HEK293T (cell line): ENCODE data around the gene MICAL2.

ENCODE experiments used
- CTCF ChIA-PET: fragments of 350-600 bp; formaldehyde crosslinking; extraction: SDS; loops from one replicate; lab custom pipeline; 2021; ENCODE audit warnings: antibody characterized with exemption, inconsistent platforms; lab: Yijun Ruan, JAX
- POLR2A ChIA-PET: fragments of 350-600 bp; formaldehyde crosslinking; extraction: SDS; loops from one replicate; lab custom pipeline; 2020; ENCODE audit warnings: antibody characterized with exemption, inconsistent platforms; lab: Yijun Ruan, JAX
- DNase-seq: peaks from one replicate; pipeline ENCODE4 v3.0.0; 2012; ENCODE audit warnings: mixed read lengths; ENCODE audit errors: extremely low spot score
- ARNT ChIP-seq: fragments of 450-650 bp; IDR thresholded peaks from 2 replicates; pipeline ENCODE4 v1.6.1; 2017; ENCODE audit warnings: mild to moderate bottlenecking
- BHLHE40 ChIP-seq: fragments of 450-650 bp; IDR thresholded peaks from 2 replicates; pipeline ENCODE4 v1.6.1; 2016; ENCODE audit warnings: mild to moderate bottlenecking, moderate library complexity, borderline replicate concordance
- CTBP1 ChIP-seq: fragments of 450-650 bp; IDR thresholded peaks from 2 replicates; pipeline ENCODE4 v1.6.1; 2016; ENCODE audit warnings: borderline replicate concordance
- ELF4 ChIP-seq: fragments of 450-650 bp; IDR thresholded peaks from 2 replicates; pipeline ENCODE4 v1.6.1; 2017; ENCODE audit warnings: antibody characterized with exemption
- FOXA1 ChIP-seq: fragments of 450-650 bp; IDR thresholded peaks from 2 replicates; pipeline ENCODE4 v1.6.1; 2016; ENCODE audit warnings: mild to moderate bottlenecking
- FOXK2 ChIP-seq: fragments of 450-650 bp; IDR thresholded peaks from 2 replicates; pipeline ENCODE4 v1.6.1; 2016; ENCODE audit warnings: mild to moderate bottlenecking
- FOXM1 ChIP-seq: fragments of 450-650 bp; IDR thresholded peaks from 2 replicates; pipeline ENCODE4 v1.6.1; 2017; ENCODE audit warnings: mild to moderate bottlenecking, borderline replicate concordance
- HDGF ChIP-seq: fragments of 450-650 bp; IDR thresholded peaks from 2 replicates; pipeline ENCODE4 v1.6.1; 2017; ENCODE audit warnings: antibody characterized with exemption, borderline replicate concordance
- L3MBTL2 ChIP-seq: fragments of 450-650 bp; conservative IDR thresholded peaks from 2 replicates; pipeline ENCODE4 v1.6.1; 2016; ENCODE audit warnings: mild to moderate bottlenecking
- LEF1 ChIP-seq: fragments of 450-650 bp; IDR thresholded peaks from 2 replicates; pipeline ENCODE4 v1.6.1; 2017; ENCODE audit warnings: mild to moderate bottlenecking, borderline replicate concordance
- NFRKB ChIP-seq: fragments of 450-650 bp; IDR thresholded peaks from 2 replicates; pipeline ENCODE4 v1.6.1; 2016; ENCODE audit warnings: mild to moderate bottlenecking, moderate library complexity
- SP1 ChIP-seq: fragments of 450-650 bp; IDR thresholded peaks from 2 replicates; pipeline ENCODE4 v1.6.1; 2017
- SUZ12 ChIP-seq: fragments of 450-650 bp; IDR thresholded peaks from 2 replicates; pipeline ENCODE4 v1.6.1; 2016; ENCODE audit warnings: mild to moderate bottlenecking
- TARDBP ChIP-seq: fragments of 450-650 bp; IDR thresholded peaks from 2 replicates; pipeline ENCODE4 v1.6.1; 2016
- ZNF384 ChIP-seq: fragments of 450-650 bp; IDR thresholded peaks from 2 replicates; pipeline ENCODE4 v1.6.1; 2016
- TF ChIP-seq, protein P1 (sequence below): fragments of 450-650 bp; IDR thresholded peaks from 2 replicates; pipeline ENCODE4 v1.6.1; 2016

MICAL2 gene

DNA sequence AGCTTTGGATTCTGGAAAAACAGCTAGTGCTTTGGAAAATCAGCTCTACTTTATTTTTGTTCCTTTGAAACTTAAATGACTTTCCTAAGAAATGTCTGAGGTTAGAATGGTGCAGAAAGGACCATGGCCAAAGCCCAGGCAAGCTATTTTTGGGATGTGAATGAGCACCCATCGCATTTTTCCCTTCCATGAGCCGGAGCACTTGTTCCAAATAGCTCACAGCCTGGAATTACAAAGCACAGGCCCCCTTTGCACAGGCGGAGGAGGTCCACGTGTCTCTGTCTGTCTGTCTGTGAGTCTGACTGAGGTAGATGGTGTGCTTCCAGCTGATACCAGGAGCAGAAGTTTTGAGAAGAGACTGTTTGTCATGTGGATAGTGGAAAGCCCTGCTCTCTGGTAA, 50.7 kb downstream of the MICAL2 start:
- ChIA-PET CTCF (interaction anchor here (0.6 kb wide), 1 partner anchor 135 kb away, joined by 3 read pairs; no protein-coding TSS in a partner anchor), POLR2A (no interaction called here)
- DNase-seq: no peak
- TF ChIP-seq ZNF384: no peak
- TF ChIP-seq LEF1: no peak
- no peak for TF ChIP-seq ARNT
- TF ChIP-seq FOXM1: no peak
- no peak for TF ChIP-seq TARDBP
- TF ChIP-seq, protein P1, sequence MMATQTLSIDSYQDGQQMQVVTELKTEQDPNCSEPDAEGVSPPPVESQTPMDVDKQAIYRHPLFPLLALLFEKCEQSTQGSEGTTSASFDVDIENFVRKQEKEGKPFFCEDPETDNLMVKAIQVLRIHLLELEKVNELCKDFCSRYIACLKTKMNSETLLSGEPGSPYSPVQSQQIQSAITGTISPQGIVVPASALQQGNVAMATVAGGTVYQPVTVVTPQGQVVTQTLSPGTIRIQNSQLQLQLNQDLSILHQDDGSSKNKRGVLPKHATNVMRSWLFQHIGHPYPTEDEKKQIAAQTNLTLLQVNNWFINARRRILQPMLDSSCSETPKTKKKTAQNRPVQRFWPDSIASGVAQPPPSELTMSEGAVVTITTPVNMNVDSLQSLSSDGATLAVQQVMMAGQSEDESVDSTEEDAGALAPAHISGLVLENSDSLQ: no peak
- TF ChIP-seq SUZ12: no peak
- TF ChIP-seq ELF4: no peak
- no peak for TF ChIP-seq BHLHE40
- TF ChIP-seq FOXK2: no peak
- TF ChIP-seq SP1: no peak
- no peak for TF ChIP-seq NFRKB
- TF ChIP-seq HDGF: no peak
- no peak for TF ChIP-seq FOXA1

DNA sequence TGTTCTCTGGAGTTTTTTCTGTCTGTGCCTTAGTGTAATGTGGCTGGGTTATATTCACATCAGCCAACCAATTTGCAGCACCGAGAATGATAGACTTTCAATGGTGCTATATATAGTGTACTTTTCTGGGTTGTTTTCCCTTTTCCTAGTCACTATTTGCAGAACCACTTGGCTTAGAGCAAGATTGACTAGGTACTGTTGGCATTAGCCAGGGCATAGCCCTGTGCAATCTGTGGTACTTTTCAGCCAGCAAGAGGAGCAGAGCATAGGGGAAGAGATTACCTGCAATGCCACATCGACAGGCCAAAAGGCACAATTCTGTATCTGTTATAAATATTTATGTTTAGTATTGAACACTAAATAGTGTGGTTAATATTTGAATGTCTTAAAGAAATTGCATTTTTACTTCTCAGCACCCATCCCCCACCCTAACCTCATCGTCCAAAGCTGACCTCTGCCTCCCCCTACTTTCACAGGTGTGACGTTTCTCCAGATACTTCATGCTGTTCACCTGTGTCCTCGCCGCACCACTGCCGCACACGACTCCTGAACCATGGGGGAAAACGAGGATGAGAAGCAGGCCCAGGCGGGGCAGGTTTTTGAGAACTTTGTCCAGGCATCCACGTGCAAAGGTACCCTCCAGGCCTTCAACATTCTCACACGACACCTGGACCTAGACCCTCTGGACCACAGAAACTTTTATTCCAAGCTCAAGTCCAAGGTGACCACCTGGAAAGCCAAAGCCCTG, 51.4 kb downstream of the MICAL2 start:
- TF ChIP-seq FOXK2 (no peak), SUZ12 (no peak), ELF4 (no peak), LEF1 (no peak), ZNF384 (no peak), HDGF (no peak), SP1 (no peak), NFRKB (no peak), CTBP1 (no peak), FOXM1 (no peak), BHLHE40 (no peak), L3MBTL2 (no peak)
- ChIA-PET CTCF (no interaction called here), POLR2A (no interaction called here)
- DNase-seq: no peak

DNA sequence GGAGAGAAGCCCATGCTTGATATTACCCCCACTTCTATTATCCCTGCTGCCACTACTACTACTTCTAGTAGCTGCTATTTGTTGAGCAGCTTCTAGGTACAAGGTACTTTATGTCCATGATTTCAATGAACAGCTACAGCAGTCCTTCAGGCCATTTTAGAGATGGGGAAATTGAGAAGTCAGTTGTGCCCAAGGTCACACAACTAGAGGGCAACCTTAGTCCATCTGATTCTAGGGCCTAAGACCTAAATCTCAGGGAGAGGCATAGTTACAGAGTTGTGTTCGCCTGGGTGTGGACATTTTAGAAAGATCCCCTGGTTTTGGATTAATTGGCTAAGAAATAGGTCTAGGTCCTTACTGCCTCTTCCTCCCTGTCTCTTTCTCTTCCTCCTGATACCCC, 52.3 kb downstream of the MICAL2 start:
- no peak for DNase-seq
- ChIA-PET POLR2A (no interaction called here), CTCF (no interaction called here)
- TF ChIP-seq L3MBTL2: no peak
- TF ChIP-seq CTBP1: no peak
- TF ChIP-seq SUZ12: no peak
- no peak for TF ChIP-seq ARNT
- TF ChIP-seq TARDBP: no peak
- TF ChIP-seq NFRKB: no peak
- TF ChIP-seq FOXA1: no peak
- TF ChIP-seq FOXM1: no peak
- no peak for TF ChIP-seq SP1
- TF ChIP-seq ELF4: no peak
- TF ChIP-seq ZNF384: no peak
- TF ChIP-seq HDGF: no peak
- TF ChIP-seq, protein P1: no peak
- no peak for TF ChIP-seq FOXK2
- no peak for TF ChIP-seq LEF1
- TF ChIP-seq BHLHE40: no peak

DNA sequence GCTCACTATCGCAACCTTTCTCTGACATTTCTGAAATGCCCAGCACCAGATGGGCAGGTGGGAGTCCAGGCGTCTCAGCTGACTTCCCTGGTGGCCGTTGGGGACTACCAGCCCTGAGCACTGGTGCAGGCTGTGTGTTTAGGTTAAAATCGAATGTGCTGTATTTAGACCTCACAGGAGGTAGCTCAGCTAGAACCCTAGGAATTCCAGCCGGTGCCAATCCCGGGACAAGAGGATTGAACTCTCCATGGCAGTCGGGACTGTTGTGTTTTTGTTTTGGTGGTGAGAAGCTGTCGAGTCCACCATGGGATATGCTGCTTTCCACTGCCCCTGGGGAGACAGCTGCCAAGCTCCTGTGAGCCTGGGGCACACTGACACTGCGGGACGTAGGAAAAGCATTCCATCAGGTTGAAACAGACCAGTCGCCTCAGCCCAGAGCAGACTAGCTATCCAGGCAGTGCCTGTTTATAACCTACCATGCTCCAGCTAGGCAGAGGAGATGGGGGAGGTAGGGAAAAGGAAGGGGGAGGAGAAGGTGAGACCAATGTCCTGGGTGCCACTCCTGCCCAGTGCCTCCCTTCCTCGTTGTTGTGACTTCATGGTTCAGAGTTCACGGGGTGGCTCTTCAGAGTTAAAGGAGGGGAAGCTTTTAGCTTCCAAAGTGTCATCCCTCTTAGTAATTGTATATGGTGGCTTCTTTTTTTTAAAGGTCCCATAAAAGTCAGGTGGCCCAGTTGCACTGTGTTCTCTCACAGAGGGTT, 53.0 kb downstream of the MICAL2 start:
- no peak for TF ChIP-seq HDGF
- TF ChIP-seq TARDBP: no peak
- TF ChIP-seq LEF1: no peak
- TF ChIP-seq, protein P1: no peak
- TF ChIP-seq FOXA1: no peak
- no peak for TF ChIP-seq SUZ12
- no peak for TF ChIP-seq SP1
- no peak for TF ChIP-seq L3MBTL2
- TF ChIP-seq NFRKB: no peak
- no peak for TF ChIP-seq ZNF384
- no peak for TF ChIP-seq CTBP1
- no peak for TF ChIP-seq FOXM1
- no peak for TF ChIP-seq ARNT
- no peak for TF ChIP-seq FOXK2
- DNase-seq: no peak
- CTCF ChIA-PET: no interaction called here
- POLR2A ChIA-PET: no interaction called here

DNA sequence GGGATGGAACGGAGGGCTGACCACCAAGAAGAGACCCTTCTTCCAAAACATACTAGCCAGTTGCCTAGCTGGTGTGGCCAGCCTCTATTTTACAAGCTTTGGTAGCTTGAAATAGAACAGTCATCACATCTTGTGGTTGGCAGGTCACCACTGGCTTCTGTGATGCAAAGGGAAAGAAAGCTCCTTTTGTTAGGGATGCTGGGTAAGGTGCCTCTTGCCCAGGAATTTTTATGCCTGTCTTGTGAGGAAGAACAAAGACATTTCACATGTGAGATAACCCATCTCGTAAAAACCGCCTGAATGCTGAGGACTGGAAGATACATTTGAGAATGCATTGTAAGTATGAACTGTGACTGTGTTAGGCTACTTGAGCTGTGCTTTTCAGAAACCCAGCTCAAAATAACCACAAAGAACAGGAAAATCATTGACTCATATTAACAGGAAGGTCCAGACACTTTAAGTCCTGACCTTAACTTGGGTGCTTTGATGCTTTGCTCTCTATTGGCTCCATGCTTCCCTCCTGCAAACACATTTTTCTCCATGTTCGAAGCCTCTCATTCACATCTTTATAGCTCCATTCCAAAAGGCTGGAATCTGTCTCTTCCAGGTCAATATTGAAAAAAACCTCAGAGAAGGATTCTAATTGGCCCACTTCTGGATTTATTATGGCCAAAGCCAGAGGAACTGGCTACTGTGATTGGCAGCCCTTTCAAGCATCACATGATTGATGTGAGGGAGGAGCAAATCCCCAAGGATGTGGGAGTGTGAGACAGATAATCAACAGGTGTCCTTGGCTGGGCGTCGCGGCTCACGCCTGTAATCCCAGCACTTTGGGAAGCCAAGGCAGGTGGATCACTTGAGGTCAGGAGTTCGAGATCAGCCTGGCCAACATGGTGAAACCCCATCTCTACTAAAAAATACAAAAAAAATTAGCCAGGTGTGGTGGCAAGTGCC, 53.9 kb downstream of the MICAL2 start:
- CTCF ChIA-PET: interaction anchor here (0.6 kb wide), 1 partner anchor 1165 kb away, joined by 3 read pairs; no protein-coding TSS in a partner anchor
- DNase-seq: no peak
- POLR2A ChIA-PET: no interaction called here
- TF ChIP-seq, protein P1: peak; percentile 79
- no peak for TF ChIP-seq ARNT
